NOMO-1 (cell line): ENCODE results near the gene TIMM22.
"Not testable (repeated sequence)": the region's sequence is repeated elsewhere in the genome, so short reads cannot be mapped to it uniquely, and the experiment has no call there.

ENCODE experiments used
- DNase-seq, 2 experiments: peaks; one replicate each; lab custom pipeline; 2025; ENCODE audit not compliant: unreplicated experiment in 2 of 2; lab: John Stamatoyannopoulos, UW

TIMM22 gene

GRCh38 chr17:1037238-1037879 is 40.4 kb downstream of the TIMM22 start:
- no peak for DNase-seq

- DNase-seq, result no peak
Observed at GRCh38 chr17:1038459-1039122, 41.7 kb downstream of the TIMM22 start.

- no peak for DNase-seq
Observed at GRCh38 chr17:1039123-1039507, 42.2 kb downstream of the TIMM22 start.

GRCh38 chr17:1039511-1040215 is 42.7 kb downstream of the TIMM22 start:
- peak; percentile 71 to 80 for DNase-seq

GRCh38 chr17:1040216-1040600 is 43.3 kb downstream of the TIMM22 start:
- peak; percentile 2 to 15 for DNase-seq

GRCh38 chr17:1041746-1042145 is 44.8 kb downstream of the TIMM22 start:
- DNase-seq, result no peak

- DNase-seq, result no peak
Observed at GRCh38 chr17:1042486-1042885, 45.6 kb downstream of the TIMM22 start.

- DNase-seq, result no peak
Observed at GRCh38 chr17:1043601-1044251, 46.8 kb downstream of the TIMM22 start.

GRCh38 chr17:1044387-1045009 is 47.6 kb downstream of the TIMM22 start:
- not testable (repeated sequence) for DNase-seq

- DNase-seq, result no peak
Observed at GRCh38 chr17:1045456-1045855, 48.5 kb downstream of the TIMM22 start.

GRCh38 chr17:1047177-1047878 is 50.4 kb downstream of the TIMM22 start:
- no peak for DNase-seq

GRCh38 chr17:1047879-1048470 is 51.0 kb downstream of the TIMM22 start:
- no peak for DNase-seq

- DNase-seq, result not testable (repeated sequence)
Observed at GRCh38 chr17:1048516-1049115, 51.7 kb downstream of the TIMM22 start.

- no peak for DNase-seq
Observed at GRCh38 chr17:1049446-1050225, 52.7 kb downstream of the TIMM22 start.

GRCh38 chr17:1050246-1050995 is 53.5 kb downstream of the TIMM22 start:
- no peak for DNase-seq

- no peak for DNase-seq
Observed at GRCh38 chr17:1050996-1051925, 54.3 kb downstream of the TIMM22 start.
